H1 (cell line): Measurements from ENCODE around the gene CAP2. TPM values are rescaled to one million over a fixed set of nuclear protein-coding genes. Genes with fewer than 3 reads are reported as not detected.

Experiments
- CTCF ChIA-PET: fragments of 300-600 bp; sonication (Branson Sonifier 250); formaldehyde crosslinking; loops from one replicate; lab custom pipeline; 2021; ENCODE audit not compliant: partially characterized antibody; lab: Charles Lee
- POLR2A ChIA-PET: fragments of 300-600 bp; sonication (Branson Sonifier 250); formaldehyde crosslinking; loops from one replicate; lab custom pipeline; 2021; ENCODE audit warnings: inconsistent platforms; ENCODE audit not compliant: partially characterized antibody; lab: Charles Lee
- DNase-seq, 2 experiments: peaks; one replicate each; pipeline versions ENCODE4 v3.0.0 to v3.0.0-alpha.2; 2010 to 2022; ENCODE audit warnings: low spot score in 2 of 2, low read depth in 1 of 2, mixed read lengths in 1 of 2
- FAIRE-seq: peaks from 2 replicates; lab custom pipeline; 2011; peaks lifted over from hg19 to GRCh38; lab: Jason Lieb, UNC
- H2AFZ ChIP-seq: 2 replicates; pipeline ENCODE4 v1.8.1; 2012; ENCODE audit warnings: low read length, inconsistent platforms
- H2AK5ac ChIP-seq: 2 replicates; pipeline ENCODE4 v1.6.1; 2013; ENCODE audit warnings: low read depth, low read length
- H2BK120ac ChIP-seq: replicated peaks from 2 replicates; pipeline ENCODE3; 2013; ENCODE audit warnings: low read depth, low read length, inconsistent platforms
- H2BK12ac ChIP-seq: 2 replicates; pipeline ENCODE4 v1.6.1; 2013; ENCODE audit warnings: low read depth, low read length
- H2BK15ac ChIP-seq: 2 replicates; pipeline ENCODE4 v1.6.1; 2013; ENCODE audit warnings: low read length
- H2BK20ac ChIP-seq: 2 replicates; pipeline ENCODE4 v1.6.1; 2013; ENCODE audit warnings: low read length
- H2BK5ac ChIP-seq: 2 replicates; pipeline ENCODE4 v1.6.1; 2013; ENCODE audit warnings: low read depth, low read length
- H3K14ac ChIP-seq: 2 replicates; pipeline ENCODE4 v1.6.1; 2013; ENCODE audit warnings: inconsistent platforms; ENCODE audit not compliant: insufficient read length
- H3K18ac ChIP-seq: 2 replicates; pipeline ENCODE4 v1.6.1; 2013; ENCODE audit warnings: low read length; ENCODE audit errors: extremely low read depth
- H3K23ac ChIP-seq: 2 replicates; pipeline ENCODE4 v1.6.1; 2013; ENCODE audit warnings: inconsistent platforms; ENCODE audit not compliant: insufficient read length
- H3K23me2 ChIP-seq: 2 replicates; pipeline ENCODE4 v1.6.1; 2013; ENCODE audit warnings: low read depth, low read length
- H3K27ac ChIP-seq: 2 replicates; pipeline ENCODE4 v1.6.1; 2011; ENCODE audit warnings: low read depth, low read length, inconsistent platforms
- H3K27me3 ChIP-seq, 4 experiments: replicated peaks in 1 of 4; 1 replicate in 1 of 4; 2 replicates in 3 of 4; pipeline versions ENCODE4 v1.6.1 to v1.8.1; 2011 to 2013; ENCODE audit warnings: low read length in 3 of 4, mild to moderate bottlenecking in 3 of 4, inconsistent platforms in 2 of 4, mixed read lengths in 2 of 4, moderate library complexity in 1 of 4; ENCODE audit not compliant: control insufficient read depth in 3 of 4, insufficient read depth in 3 of 4; ENCODE audit errors: extremely low read depth in 1 of 4
- H3K36me3 ChIP-seq, 4 experiments: 2 replicates each; pipeline versions ENCODE4 v1.6.1 to v1.8.1; 2011 to 2013; ENCODE audit warnings: mild to moderate bottlenecking in 4 of 4, low read length in 3 of 4, moderate library complexity in 2 of 4, control low read depth in 1 of 4, inconsistent platforms in 1 of 4; ENCODE audit not compliant: insufficient read depth in 4 of 4, control insufficient read depth in 2 of 4
- H3K4ac ChIP-seq: replicated peaks from 2 replicates; pipeline ENCODE3; 2013; ENCODE audit warnings: low read length, low read depth, mixed read lengths, inconsistent platforms; ENCODE audit not compliant: insufficient read length
- H3K4me1 ChIP-seq, 4 experiments: replicated peaks in 1 of 4; 1 replicate in 1 of 4; 2 replicates in 3 of 4; pipeline versions ENCODE4 v1.6.1 to v1.8.1; 2011 to 2013; ENCODE audit warnings: low read length in 3 of 4, inconsistent platforms in 2 of 4, mixed read lengths in 1 of 4; ENCODE audit not compliant: insufficient read depth in 4 of 4, control insufficient read depth in 3 of 4
- H3K4me2 ChIP-seq, 2 experiments: 2 replicates each; pipeline versions ENCODE4 v1.6.1 to v1.8.1; 2011 to 2013; ENCODE audit warnings: low read depth in 2 of 2, low read length in 2 of 2, control low read depth in 1 of 2, inconsistent platforms in 1 of 2, mild to moderate bottlenecking in 1 of 2; ENCODE audit not compliant: insufficient read depth in 1 of 2
- H3K4me3 ChIP-seq, 4 experiments: fragments of 200-600, 300-600 bp in 1 of 4; sonication (generic), shearing (Covaris generic), sonication (Bioruptor Twin) in 1 of 4; 2 replicates each; pipeline versions ENCODE4 v1.5.1 to v1.8.1; 2011 to 2016; ENCODE audit warnings: low read length in 4 of 4, low read depth in 3 of 4, control low read depth in 2 of 4, inconsistent platforms in 2 of 4, mild to moderate bottlenecking in 2 of 4, mixed read lengths in 1 of 4, moderate library complexity in 1 of 4; ENCODE audit not compliant: insufficient read depth in 2 of 4; ENCODE audit errors: extremely low read depth in 1 of 4
- H3K56ac ChIP-seq: replicated peaks from 2 replicates; pipeline ENCODE3; 2013; ENCODE audit warnings: low read depth, mild to moderate bottlenecking, mixed read lengths, low read length, inconsistent platforms; ENCODE audit not compliant: insufficient read length
- H3K79me1 ChIP-seq: 2 replicates; pipeline ENCODE4 v1.6.1; 2013; ENCODE audit warnings: low read depth, low read length, control low read depth
- H3K79me2 ChIP-seq, 2 experiments: 2 replicates each; pipeline versions ENCODE4 v1.6.1 to v1.8.1; 2012 to 2013; ENCODE audit warnings: low read length in 2 of 2, mild to moderate bottlenecking in 2 of 2, inconsistent platforms in 1 of 2; ENCODE audit not compliant: insufficient read depth in 2 of 2, control insufficient read depth in 1 of 2
- H3K9ac ChIP-seq, 4 experiments: replicated peaks in 1 of 4; 1 replicate in 1 of 4; 2 replicates in 3 of 4; pipeline versions ENCODE4 v1.6.1 to v1.8.1; 2011 to 2013; ENCODE audit warnings: low read depth in 3 of 4, low read length in 3 of 4, control low read depth in 2 of 4, mild to moderate bottlenecking in 2 of 4, moderate library complexity in 2 of 4, inconsistent platforms in 1 of 4; ENCODE audit errors: extremely low read depth in 1 of 4
- H3K9me3 ChIP-seq, 2 experiments: 2 replicates each; pipeline versions ENCODE4 v1.6.1 to v1.8.1; 2012 to 2013; ENCODE audit warnings: mild to moderate bottlenecking in 2 of 2, moderate library complexity in 2 of 2, control low read depth in 1 of 2, inconsistent platforms in 1 of 2, low read depth in 1 of 2, low read length in 1 of 2, mixed read lengths in 1 of 2; ENCODE audit not compliant: insufficient read depth in 2 of 2
- H4K20me1 ChIP-seq, 2 experiments: replicated peaks in 1 of 2; 2 replicates each; pipeline versions ENCODE3 to v1.8.1; 2011 to 2013; ENCODE audit warnings: inconsistent platforms in 2 of 2, low read length in 2 of 2, mild to moderate bottlenecking in 1 of 2; ENCODE audit not compliant: insufficient read depth in 2 of 2, control insufficient read depth in 1 of 2
- H4K5ac ChIP-seq: 2 replicates; pipeline ENCODE4 v1.6.1; 2013; ENCODE audit warnings: low read length, low read depth, mixed read lengths, inconsistent platforms; ENCODE audit not compliant: insufficient read length
- H4K8ac ChIP-seq: 2 replicates; pipeline ENCODE4 v1.8.0; 2013; ENCODE audit warnings: mild to moderate bottlenecking, moderate library complexity, low read length, inconsistent platforms; ENCODE audit not compliant: insufficient read depth; ENCODE audit errors: extremely low read depth
- H4K91ac ChIP-seq: replicated peaks from 2 replicates; pipeline ENCODE3; 2013; ENCODE audit warnings: low read length, mixed read lengths, inconsistent platforms; ENCODE audit not compliant: insufficient read length
- WGBS, 2 experiments: shearing (Covaris generic) in 1 of 2; methylation state at CpG; one replicate each; pipeline versions ENCODE4 v1.1.6 to v1.1.7; 2013 to 2015; ENCODE audit warnings: low lambda C conversion rate in 2 of 2, mixed read lengths in 2 of 2, inconsistent platforms in 1 of 2, low coverage in 1 of 2, missing lambda C conversion rate in 1 of 2; ENCODE audit not compliant: insufficient replicate concordance in 2 of 2, insufficient coverage in 1 of 2, insufficient read length in 1 of 2; ENCODE audit errors: extremely low coverage in 1 of 2, missing lambda C conversion rate in 1 of 2; 5-methylcytosine and 5-hydroxymethylcytosine counted together
- polyA plus RNA-seq, 7 experiments: library from polyadenylated mRNA; depleted of rRNA in 3 of 7; stranded (reverse) in 5 of 7; unstranded in 2 of 7; fragments of >200 nt in 5 of 7; fragments of 200-250 nt in 2 of 7; gene quantifications; 1 replicate in 5 of 7; 2 replicates in 1 of 7; 4 replicates in 1 of 7; pipeline versions ENCODE4 v1.2.1 to v1.2.3, GENCODE V29; 2011 to 2013; ENCODE audit warnings: missing spikeins in 2 of 7, mixed read lengths in 2 of 7
- total RNA-seq: library from RNA; stranded (reverse); fragmentation: NEBNext Ultra II Directional; extraction: Animal tissue kit (Norgen Biotek cat#: 25700); gene quantifications from 2 replicates; pipeline ENCODE4 v1.2.1, GENCODE V29; 2021

The CAP2 gene
- total and polyA plus RNA-seq, 2 of the 8 experiments (the other 6 are each of a cell fraction or from before 2014, with no cell fraction given): 7.2 to 10.0 TPM

DNA sequence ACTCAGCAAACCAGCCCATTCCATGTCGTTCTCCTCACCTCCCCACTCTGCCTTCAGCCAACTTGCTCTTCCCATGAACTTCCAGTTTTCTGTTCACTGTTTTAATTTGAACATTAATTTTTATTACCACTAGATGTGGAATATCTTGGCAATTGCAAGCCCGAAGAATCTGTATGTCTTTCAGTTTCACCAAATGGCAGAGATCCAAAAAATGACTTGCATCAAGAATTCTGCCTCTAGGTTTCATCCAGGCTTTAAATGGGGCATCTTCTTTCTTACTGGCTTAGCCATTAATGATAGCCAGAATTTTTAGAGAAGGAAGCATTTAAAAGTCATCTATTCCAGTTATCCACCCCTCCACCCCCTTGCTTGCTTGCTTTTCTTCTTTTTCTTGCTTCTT lies 39.0 kb downstream of the CAP2 start:
- Histone ChIP-seq H3K4me3 (no peak overlapping the region), H3K23me2 (no peaks in the 10 kb centered on the region), H3K14ac (no peak overlapping the region), H2BK120ac (no peak overlapping the region), H3K27me3 (no peaks in the 10 kb centered on the region; a peak in 1 of 7 replicates), H3K79me2 (no peaks in the 10 kb centered on the region), H3K9ac (no peak overlapping the region), H3K36me3 (peaks cover 0 to 4% (median 0%) of the 10 kb centered on the region in 4 experiments; a peak in 2 of 8 replicates), H3K79me1 (no peaks in the 10 kb centered on the region), H4K20me1 (no peaks in the 10 kb centered on the region), H3K4me2 (no peak overlapping the region), H3K9me3 (peaks cover 0 to 3% of the 10 kb centered on the region in 2 experiments; a peak in 1 of 4 replicates), H3K27ac (no peak overlapping the region), H3K56ac (no peak overlapping the region), H3K23ac (no peak overlapping the region), H2BK20ac (no peak overlapping the region), H3K4me1 (peaks cover 0 to 6% (median 1%) of the 10 kb centered on the region in 4 experiments; a peak in 2 of 7 replicates), H2BK5ac (no peak overlapping the region), H4K8ac (no peak overlapping the region), H4K91ac (no peak overlapping the region), H3K4ac (no peak overlapping the region), H2AFZ (no peak overlapping the region), H4K5ac (no peak overlapping the region), H2BK12ac (no peak overlapping the region), H2BK15ac (no peak overlapping the region), H2AK5ac (no peak overlapping the region), H3K18ac (no peak overlapping the region)
- POLR2A ChIA-PET: interaction anchor here (1.3 kb wide), 1 partner anchor 13 kb away, joined by 3 read pairs; no protein-coding TSS in a partner anchor
- CTCF ChIA-PET: no interaction called here
- WGBS, 2 experiments: 84% methylated on average over 2 of the region's 2 CpGs; no CpG with 5 or more reads in 1 of the 2 experiments
- no peak for DNase-seq
- no peak for FAIRE-seq
